HFF-Myc (cell line): ENCODE data around the gene EGFL7.

ENCODE experiments used
- DNase-seq: peaks from one replicate; pipeline ENCODE4 v3.0.0-alpha.2; 2011; ENCODE audit warnings: low read depth; ENCODE audit errors: extremely low read depth
- H3K4me3 ChIP-seq: replicated peaks from 2 replicates; pipeline ENCODE4 v1.5.1; 2011; ENCODE audit warnings: low read depth, mild to moderate bottlenecking, control low read depth, low read length
- TF ChIP-seq, protein P1 (sequence below): IDR thresholded peaks from 2 replicates; pipeline ENCODE4 v1.5.1; 2012; ENCODE audit warnings: mild to moderate bottlenecking, low read depth, low read length, control low read depth; ENCODE audit errors: missing control alignments

EGFL7 gene

DNA sequence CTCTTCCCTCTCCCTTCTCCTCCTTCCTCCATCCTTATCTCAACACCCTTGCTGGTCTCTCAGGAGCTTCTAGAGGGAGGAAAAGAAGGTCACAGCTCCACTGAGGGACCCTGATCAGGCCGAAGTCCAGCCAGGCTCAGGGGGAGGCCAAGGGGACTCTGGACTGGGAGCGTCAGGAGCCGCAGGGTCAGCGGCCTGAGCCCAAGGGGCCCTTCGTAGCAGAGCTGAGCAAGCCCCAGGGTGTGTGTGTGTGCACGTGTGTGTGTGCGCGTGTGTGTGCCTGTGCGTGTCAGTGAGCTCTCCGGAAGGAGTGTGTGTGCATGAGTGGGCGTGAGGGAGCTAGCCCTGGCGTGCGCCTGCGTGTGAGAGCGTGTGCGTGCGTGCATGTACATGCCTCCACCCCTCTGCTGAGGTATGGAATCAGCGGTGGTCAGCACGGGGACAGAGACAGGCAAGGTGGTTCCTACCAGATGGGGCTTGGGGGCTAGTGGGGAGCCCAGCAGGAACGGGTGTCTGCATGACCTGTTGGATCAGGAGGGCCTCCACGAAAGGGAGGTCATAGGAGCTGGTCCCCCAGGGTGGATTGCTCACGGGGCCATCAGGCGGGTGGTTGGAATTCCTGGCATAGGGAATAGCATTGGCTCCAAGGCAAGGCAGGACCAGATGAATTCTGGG is 34.6 kb downstream of the EGFL7 start:
- TF ChIP-seq, protein P1, sequence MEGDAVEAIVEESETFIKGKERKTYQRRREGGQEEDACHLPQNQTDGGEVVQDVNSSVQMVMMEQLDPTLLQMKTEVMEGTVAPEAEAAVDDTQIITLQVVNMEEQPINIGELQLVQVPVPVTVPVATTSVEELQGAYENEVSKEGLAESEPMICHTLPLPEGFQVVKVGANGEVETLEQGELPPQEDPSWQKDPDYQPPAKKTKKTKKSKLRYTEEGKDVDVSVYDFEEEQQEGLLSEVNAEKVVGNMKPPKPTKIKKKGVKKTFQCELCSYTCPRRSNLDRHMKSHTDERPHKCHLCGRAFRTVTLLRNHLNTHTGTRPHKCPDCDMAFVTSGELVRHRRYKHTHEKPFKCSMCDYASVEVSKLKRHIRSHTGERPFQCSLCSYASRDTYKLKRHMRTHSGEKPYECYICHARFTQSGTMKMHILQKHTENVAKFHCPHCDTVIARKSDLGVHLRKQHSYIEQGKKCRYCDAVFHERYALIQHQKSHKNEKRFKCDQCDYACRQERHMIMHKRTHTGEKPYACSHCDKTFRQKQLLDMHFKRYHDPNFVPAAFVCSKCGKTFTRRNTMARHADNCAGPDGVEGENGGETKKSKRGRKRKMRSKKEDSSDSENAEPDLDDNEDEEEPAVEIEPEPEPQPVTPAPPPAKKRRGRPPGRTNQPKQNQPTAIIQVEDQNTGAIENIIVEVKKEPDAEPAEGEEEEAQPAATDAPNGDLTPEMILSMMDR = no peak
- DNase-seq = no peak
- no peak overlapping the region for H3K4me3 ChIP-seq

DNA sequence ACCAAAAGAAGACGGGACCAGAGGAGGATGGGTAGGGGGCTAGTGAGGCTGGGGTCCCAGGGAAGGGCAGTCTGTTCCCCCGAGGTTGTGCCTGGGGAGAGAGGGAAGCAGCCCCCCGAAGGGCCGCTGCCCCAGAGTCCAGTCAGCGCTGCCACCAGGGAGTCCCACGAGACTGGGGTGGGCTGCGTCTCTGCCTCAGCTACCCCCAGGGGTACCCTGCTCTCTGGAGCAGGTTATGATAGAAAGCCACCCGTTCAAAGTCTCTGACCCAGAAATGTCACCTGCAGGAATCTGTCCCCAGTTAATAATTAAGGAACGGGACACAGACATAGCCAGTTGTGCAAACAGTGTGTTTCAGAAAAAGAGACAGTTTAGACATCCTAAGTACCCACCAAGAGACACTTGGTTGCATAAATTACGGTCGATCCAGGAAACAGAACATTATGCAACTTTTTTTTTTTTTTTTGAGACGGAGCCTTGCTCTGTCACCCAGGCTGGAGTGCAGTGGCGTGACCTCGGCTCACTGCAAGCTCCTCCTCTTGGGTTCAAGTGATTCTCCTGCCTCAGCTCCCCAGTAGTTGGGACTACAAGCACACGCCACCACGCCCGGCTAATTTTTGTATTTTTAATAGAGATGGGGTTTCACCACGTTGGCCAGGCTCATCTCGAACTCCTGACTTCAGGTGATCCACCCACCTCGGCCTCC is 35.3 kb downstream of the EGFL7 start:
- no peak for DNase-seq
- TF ChIP-seq, protein P1 = no peak
- no peak overlapping the region for H3K4me3 ChIP-seq

DNA sequence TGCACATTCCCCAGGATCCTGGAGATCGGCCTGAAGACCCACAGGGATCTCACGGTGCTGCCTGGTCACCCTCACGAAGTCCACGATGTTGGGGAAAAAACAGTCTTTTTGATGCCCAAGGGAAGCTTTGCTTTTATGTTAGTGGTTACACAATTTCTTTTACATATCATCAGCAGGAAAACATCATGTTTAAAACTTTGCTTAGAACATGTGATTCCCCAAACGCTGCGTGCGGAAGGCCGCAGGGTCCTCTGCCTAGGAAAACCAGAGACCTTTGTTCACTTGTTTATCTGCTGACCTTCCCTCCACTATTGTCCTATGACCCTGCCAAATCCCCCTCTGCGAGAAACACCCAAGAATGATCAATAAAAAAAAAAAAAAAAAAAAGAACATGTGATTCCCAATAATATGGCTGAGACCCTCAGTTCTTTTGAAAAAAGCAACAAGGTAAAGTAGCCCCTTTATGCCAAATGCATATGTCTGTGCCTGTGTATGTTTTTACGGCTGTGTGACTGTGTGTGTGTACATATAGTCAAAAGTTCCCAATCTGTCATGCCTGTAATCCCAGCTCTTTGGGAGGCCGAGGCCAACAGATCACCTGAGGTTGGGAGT is 36.0 kb downstream of the EGFL7 start:
- TF ChIP-seq, protein P1 = no peak
- H3K4me3 ChIP-seq = no peak overlapping the region
- DNase-seq = no peak

DNA sequence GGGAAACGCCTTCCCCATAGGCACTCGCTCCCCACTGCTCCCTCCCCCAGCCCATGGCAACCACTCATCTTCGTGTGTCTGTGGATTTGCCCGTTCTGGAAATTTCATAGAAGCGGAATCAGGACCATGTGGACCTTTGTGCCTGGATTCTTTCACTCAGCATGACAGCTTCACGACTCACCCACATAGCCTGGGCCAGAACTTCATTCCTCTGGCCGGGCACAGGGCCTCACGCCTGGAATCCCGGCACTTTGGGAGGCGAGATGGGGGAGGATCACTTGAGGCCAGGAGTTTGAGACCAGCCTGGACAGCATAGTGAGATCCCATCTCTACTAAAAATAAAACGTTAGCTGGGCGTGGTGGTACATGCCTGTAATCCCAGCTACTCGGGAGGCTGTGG is 37.6 kb downstream of the EGFL7 start:
- H3K4me3 ChIP-seq = no peak overlapping the region
- TF ChIP-seq, protein P1 = no peak
- DNase-seq = no peak

DNA sequence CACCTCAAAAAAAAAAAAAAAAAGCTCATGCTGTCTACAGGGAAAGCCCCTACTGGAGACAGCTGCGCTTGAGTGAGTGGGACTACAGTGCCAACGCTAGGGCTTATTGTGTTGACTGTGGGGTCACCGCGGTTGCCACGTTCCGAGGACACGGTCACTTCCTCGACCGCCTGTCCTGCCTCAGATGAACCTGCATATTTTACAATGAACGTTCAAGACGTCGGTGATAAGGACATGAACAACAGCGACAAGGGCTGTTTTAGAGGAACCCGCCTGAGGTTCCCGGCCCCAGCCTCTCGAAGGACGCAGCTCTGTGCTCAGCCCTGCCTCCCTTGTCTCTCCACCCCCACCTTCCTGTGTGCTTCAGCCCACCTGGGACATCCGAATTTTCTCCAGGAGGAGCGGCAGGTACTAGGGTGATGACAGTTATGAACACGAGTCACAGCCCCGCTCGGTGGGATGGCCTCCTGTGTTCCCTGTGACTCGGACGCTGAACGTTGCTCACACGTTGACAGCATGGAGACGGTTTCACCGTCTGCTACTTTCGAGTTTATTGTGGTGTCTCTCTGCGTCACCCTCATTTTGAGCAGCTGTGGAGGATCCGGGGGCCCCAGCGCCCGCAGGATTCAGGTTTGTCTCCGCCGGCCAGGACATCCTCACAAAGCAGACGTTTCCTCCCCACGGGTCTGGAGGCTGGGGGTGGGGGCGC is 38.4 kb downstream of the EGFL7 start:
- TF ChIP-seq, protein P1 = no peak
- H3K4me3 ChIP-seq = no peak overlapping the region
- DNase-seq = no peak

DNA sequence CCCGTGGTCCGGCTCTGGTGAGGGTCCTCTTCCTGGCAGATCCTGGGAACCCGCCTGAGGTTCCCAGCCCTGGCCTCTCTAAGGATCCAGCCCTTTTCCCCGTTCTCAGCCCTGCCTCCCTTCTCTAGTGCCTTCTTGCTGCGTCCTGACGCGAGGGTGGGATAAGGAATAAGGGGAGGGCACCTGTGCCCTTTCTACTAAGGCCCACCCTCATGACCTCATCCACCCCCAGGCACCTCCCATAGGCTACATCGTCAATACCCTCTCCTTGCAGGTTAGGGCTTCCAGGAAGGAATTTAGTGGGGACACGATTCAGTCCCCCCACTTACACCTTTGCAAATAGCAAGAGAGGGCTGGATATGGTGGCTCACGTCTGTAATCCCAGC is 38.9 kb downstream of the EGFL7 start:
- TF ChIP-seq, protein P1 = no peak
- H3K4me3 ChIP-seq = no peak overlapping the region
- DNase-seq = no peak
